Parathyroid adenoma (tissue), 2 donors: Measurements from ENCODE around the gene HMGN2.

Experiments used
- H2AFZ ChIP-seq: fragments of 300-600 bp; sonication (generic); one replicate; pipeline ENCODE4 v1.7.0; 2017; ENCODE audit warnings: antibody characterized with exemption, mild to moderate bottlenecking
- H3K27ac ChIP-seq: fragments of 300-600 bp; sonication (generic); one replicate; pipeline ENCODE4 v1.7.0; 2017
- H3K27me3 ChIP-seq: fragments of 300-600 bp; sonication (generic); one replicate; pipeline ENCODE4 v1.7.0; 2017; ENCODE audit warnings: low read length; ENCODE audit not compliant: control insufficient read depth, insufficient read depth
- H3K36me3 ChIP-seq: fragments of 300-600 bp; sonication (generic); one replicate; pipeline ENCODE4 v1.7.0; 2017; ENCODE audit warnings: low read length; ENCODE audit not compliant: control insufficient read depth, insufficient read depth
- H3K4me1 ChIP-seq: fragments of 300-600 bp; sonication (generic); one replicate; pipeline ENCODE4 v1.7.0; 2017; ENCODE audit warnings: control low read depth
- H3K4me2 ChIP-seq: fragments of 300-600 bp; sonication (generic); one replicate; pipeline ENCODE4 v1.7.0; 2017; ENCODE audit warnings: low read length
- H3K4me3 ChIP-seq: fragments of 300-600 bp; sonication (generic); one replicate; pipeline ENCODE4 v1.7.0; 2017; ENCODE audit warnings: low read depth, low read length
- H3K79me2 ChIP-seq: fragments of 300-600 bp; sonication (generic); one replicate; pipeline ENCODE4 v1.7.0; 2017; ENCODE audit warnings: control low read depth
- H3K9ac ChIP-seq: fragments of 300-600 bp; sonication (generic); one replicate; pipeline ENCODE4 v1.7.0; 2017; ENCODE audit warnings: mild to moderate bottlenecking
- H3K9me3 ChIP-seq: fragments of 300-600 bp; sonication (generic); one replicate; pipeline ENCODE4 v1.7.0; 2017; ENCODE audit warnings: low read length; ENCODE audit not compliant: control insufficient read depth
- CTCF ChIP-seq: fragments of 300-600 bp; sonication (generic); IDR thresholded peaks from one replicate; pipeline ENCODE4 v1.7.0; 2017; ENCODE audit warnings: antibody characterized with exemption, mild to moderate bottlenecking
- donor health status: primary hyperparathyroidism.

HMGN2 gene

GRCh38 chr1:26469558-26469957, 2.7 kb upstream of the HMGN2 start:
- TF ChIP-seq CTCF, result no peak
- H3K27ac ChIP-seq, result no peak overlapping the region
- H2AFZ ChIP-seq, result no peak overlapping the region
- no peak overlapping the region for H3K4me2 ChIP-seq
- no peaks in the 10 kb centered on the region for H3K36me3 ChIP-seq
- no peaks in the 10 kb centered on the region for H3K27me3 ChIP-seq
- H3K4me1 ChIP-seq, result peaks cover 9% of the 10 kb centered on the region
- no peaks in the 10 kb centered on the region for H3K9me3 ChIP-seq
- no peak overlapping the region for H3K9ac ChIP-seq
- peaks cover 4% of the 10 kb centered on the region for H3K79me2 ChIP-seq
- no peak overlapping the region for H3K4me3 ChIP-seq

- H3K27ac ChIP-seq, result no peak overlapping the region
- no peaks in the 10 kb centered on the region for H3K9me3 ChIP-seq
- no peak for TF ChIP-seq CTCF
- H3K79me2 ChIP-seq, result peaks cover 4% of the 10 kb centered on the region
- no peaks in the 10 kb centered on the region for H3K27me3 ChIP-seq
- H3K9ac ChIP-seq, result no peak overlapping the region
- peak overlapping the region; percentile 93 for H3K4me2 ChIP-seq
- no peak overlapping the region for H3K4me3 ChIP-seq
- H3K36me3 ChIP-seq, result no peaks in the 10 kb centered on the region
- no peak overlapping the region for H2AFZ ChIP-seq
- peaks cover 9% of the 10 kb centered on the region for H3K4me1 ChIP-seq
Observed at GRCh38 chr1:26470878-26471497, 1.3 kb upstream of the HMGN2 start.

- Histone ChIP-seq H3K4me2 (peak overlapping the region; percentile 93), H3K79me2 (peaks cover 4% of the 10 kb centered on the region), H3K27ac (peak overlapping the region; percentile 99), H3K36me3 (no peaks in the 10 kb centered on the region), H3K4me3 (peak overlapping the region; percentile 97), H3K9me3 (no peaks in the 10 kb centered on the region), H3K27me3 (no peaks in the 10 kb centered on the region), H3K4me1 (peaks cover 9% of the 10 kb centered on the region), H3K9ac (no peak overlapping the region), H2AFZ (peak overlapping the region; percentile 88)
- no peak for TF ChIP-seq CTCF
Observed at GRCh38 chr1:26471498-26472319, 531 bp upstream of the HMGN2 start.

- Histone ChIP-seq H3K79me2 (peaks cover 4% of the 10 kb centered on the region), H3K27ac (peak overlapping the region; percentile 99), H3K4me3 (peak overlapping the region; percentile 97), H2AFZ (peak overlapping the region; percentile 88), H3K27me3 (no peaks in the 10 kb centered on the region), H3K36me3 (no peaks in the 10 kb centered on the region), H3K4me1 (peaks cover 9% of the 10 kb centered on the region), H3K9ac (no peak overlapping the region), H3K9me3 (no peaks in the 10 kb centered on the region), H3K4me2 (peak overlapping the region; percentile 67)
- TF ChIP-seq CTCF, result no peak
Observed at GRCh38 chr1:26472901-26473845, 933 bp downstream of the HMGN2 start.
